ENCODE measurements around the gene UBE2M.
"Not testable (repeated sequence)": the region's sequence is repeated elsewhere in the genome, so short reads cannot be mapped to it uniquely, and the experiment has no call there.

Gene UBE2M

DNA sequence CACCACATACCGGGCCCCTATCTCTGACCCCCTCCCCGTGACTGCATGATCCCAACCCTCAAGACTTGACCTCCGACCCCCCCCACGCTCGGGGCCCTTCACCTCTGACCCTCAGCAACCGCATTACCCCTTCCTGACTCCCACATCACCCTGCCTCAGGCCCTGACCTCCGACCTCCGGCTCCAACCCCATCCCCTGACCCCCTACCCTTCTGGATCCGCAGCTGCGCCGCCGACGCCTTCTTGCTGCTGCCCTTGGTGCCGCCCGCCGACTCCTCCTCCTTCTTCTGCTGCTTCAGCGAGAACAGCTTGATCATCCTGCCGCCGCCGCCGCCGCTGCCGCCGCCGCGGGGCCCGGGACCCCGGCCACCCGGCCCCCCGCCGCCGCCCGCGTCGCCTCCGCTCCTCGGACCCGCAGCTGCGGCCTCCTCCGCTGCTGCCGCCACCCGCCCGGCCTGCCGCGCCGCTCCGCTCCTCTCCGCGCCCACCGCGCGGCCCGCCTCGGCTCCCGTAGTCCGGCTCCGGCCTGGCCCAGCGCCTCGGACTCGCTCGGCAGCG, at the start of gene UBE2M:
UBE2M (minus strand) TSS at position 546 of the 557 bp plus-strand sequence; CDS start at position 316, 230 bp downstream.
- peak within 1 kb of the TSS; percentile 93 for H3K4me3 ChIP-seq (ENCODE audit: control insufficient read depth, low read depth, low read length)
- TF ChIP-seq, protein P1, sequence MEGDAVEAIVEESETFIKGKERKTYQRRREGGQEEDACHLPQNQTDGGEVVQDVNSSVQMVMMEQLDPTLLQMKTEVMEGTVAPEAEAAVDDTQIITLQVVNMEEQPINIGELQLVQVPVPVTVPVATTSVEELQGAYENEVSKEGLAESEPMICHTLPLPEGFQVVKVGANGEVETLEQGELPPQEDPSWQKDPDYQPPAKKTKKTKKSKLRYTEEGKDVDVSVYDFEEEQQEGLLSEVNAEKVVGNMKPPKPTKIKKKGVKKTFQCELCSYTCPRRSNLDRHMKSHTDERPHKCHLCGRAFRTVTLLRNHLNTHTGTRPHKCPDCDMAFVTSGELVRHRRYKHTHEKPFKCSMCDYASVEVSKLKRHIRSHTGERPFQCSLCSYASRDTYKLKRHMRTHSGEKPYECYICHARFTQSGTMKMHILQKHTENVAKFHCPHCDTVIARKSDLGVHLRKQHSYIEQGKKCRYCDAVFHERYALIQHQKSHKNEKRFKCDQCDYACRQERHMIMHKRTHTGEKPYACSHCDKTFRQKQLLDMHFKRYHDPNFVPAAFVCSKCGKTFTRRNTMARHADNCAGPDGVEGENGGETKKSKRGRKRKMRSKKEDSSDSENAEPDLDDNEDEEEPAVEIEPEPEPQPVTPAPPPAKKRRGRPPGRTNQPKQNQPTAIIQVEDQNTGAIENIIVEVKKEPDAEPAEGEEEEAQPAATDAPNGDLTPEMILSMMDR (IDR thresholded peaks at IDR 0.05; ENCODE audit: control insufficient read depth, insufficient read depth, low read depth, low read length, missing control alignments): no peak
- DNase-seq (ENCODE audit: low read depth): no peak

DNA sequence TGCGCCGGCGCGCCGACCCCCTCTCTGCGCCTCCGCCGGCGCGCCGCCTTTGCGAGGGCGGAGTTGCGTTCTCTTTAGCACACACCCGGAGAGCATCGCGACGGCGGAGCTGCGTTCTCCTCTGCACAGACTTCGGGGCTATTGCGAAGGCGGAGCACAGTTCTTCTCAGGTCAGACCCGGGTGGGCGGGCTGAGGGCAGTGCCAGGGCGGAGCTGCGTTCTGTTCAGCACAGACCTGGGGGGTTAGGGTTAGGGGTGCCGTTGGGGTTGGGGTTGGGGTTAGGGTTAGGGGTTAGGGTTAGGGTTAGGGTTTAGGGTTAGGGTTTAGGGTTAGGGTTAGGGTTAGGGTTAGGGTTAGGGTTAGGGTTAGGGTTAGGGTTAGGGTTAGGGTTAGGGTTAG, 48.8 kb upstream of the UBE2M start:
- not testable (repeated sequence) for H3K4me3 ChIP-seq (ENCODE audit: control insufficient read depth, low read depth, low read length)

GRCh38 chr19:58606251-58606896, 48.0 kb upstream of the UBE2M start:
- TF ChIP-seq, protein P1 (IDR thresholded peaks at IDR 0.05; ENCODE audit: control insufficient read depth, insufficient read depth, low read depth, low read length, missing control alignments): peak; percentile 23
- H3K4me3 ChIP-seq (ENCODE audit: control insufficient read depth, low read depth, low read length); DNase-seq (ENCODE audit: low read depth): not testable (repeated sequence)

More for the DNA sequence above, 48.8 kb upstream of the UBE2M start:
- not testable (repeated sequence) for DNase-seq (ENCODE audit: low read depth)

DNA sequence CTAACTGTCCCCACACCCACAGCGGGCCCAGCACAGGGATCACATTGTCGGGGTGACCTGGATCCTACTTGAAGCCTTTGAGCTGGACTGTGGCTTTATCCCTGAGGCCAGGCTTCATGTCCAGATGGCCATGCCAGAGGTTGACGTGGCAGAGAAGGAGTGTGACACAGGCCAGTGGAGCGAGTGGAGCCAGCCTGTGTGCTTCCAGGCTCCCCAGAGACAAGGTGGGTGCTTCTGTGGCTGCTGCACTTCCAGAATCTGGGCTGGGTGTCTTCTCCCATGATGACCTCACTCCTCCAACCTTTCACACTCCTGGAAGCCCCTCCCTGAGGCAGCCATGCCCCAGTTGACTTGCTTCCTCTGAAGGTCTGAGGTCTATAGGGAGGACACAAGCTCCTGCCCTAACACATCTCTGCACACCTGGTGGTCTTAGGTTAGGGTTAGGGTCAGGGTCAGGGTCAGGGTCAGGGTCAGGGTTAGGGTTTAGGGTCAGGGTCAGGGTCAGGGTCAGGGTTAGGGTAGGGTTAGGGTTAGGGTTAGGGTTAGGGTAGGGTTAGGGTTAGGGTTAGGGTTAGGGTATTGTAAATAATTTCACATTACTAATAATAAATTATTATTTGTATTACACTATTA, 27.8 kb upstream of the UBE2M start:
- no peak overlapping the region for H3K4me3 ChIP-seq (ENCODE audit: control insufficient read depth, low read depth, low read length)
- TF ChIP-seq, protein P1 (IDR thresholded peaks at IDR 0.05; ENCODE audit: control insufficient read depth, insufficient read depth, low read depth, low read length, missing control alignments): no peak
- no peak for DNase-seq (ENCODE audit: low read depth)

GRCh38 chr19:58585442-58586132, 27.2 kb upstream of the UBE2M start:
- TF ChIP-seq, protein P1 (IDR thresholded peaks at IDR 0.05; ENCODE audit: control insufficient read depth, insufficient read depth, low read depth, low read length, missing control alignments): no peak
- no peak for DNase-seq (ENCODE audit: low read depth)
- H3K4me3 ChIP-seq (ENCODE audit: control insufficient read depth, low read depth, low read length): no peak overlapping the region

DNA sequence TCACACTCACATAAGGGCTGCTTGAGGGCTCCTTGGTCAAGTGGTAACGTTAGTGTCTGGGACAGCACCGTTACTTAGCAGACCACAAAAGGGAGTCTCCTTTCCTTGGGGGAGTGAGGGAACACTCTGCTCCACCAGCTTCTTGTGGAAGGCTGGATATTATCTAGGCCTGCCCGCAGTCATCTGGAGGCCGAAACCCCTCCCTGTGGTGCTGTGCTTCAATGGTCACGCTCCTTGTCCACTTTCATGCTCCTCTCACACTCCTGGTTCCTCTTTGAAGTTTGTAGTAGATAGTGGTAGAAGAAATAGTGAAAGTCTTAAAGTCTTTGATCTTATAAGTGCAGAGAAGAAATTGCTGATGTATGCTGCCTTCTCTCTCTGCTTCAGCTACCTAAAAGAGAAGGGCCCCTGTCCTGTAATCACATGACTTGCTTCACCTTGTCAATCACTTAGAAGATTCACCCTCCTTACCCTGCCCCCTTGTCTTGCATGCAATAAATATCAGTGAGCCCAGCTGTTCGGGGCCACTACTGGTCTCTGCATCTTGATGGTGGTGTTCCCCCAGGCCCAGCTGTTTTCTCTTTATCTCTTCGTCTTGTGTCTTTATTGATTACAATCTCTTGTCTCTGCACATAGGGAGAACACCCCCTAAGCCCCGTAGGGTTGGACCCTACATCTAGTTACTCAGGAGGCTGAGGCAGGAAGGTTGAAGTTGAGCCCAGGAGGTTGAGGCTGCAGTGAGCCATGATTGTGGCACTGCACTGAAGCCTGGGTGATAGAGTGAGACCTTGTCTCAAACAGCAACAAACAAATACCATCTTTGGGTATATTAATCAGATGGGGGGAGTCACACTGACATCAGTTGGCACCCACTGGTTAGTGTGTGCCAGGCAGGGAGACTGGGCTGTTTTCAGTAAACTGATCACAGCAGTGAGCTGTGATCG, 26.4 kb upstream of the UBE2M start:
- no peak for DNase-seq (ENCODE audit: low read depth)
- TF ChIP-seq, protein P1 (IDR thresholded peaks at IDR 0.05; ENCODE audit: control insufficient read depth, insufficient read depth, low read depth, low read length, missing control alignments): no peak
- no peak overlapping the region for H3K4me3 ChIP-seq (ENCODE audit: control insufficient read depth, low read depth, low read length)

Measured in AG09309 (cell line).